Fibroblast of lung (primary cell): ENCODE results near the gene SORCS2.

Experiments
- CTCF ChIP-seq, 2 donors: IDR thresholded peaks in 1 of 2; conservative IDR thresholded peaks in 1 of 2; 1 replicate in 1 of 2; 2 replicates in 1 of 2; pipeline ENCODE4 v1.5.1; 2011 to 2012; ENCODE audit warnings: low read length in 2 of 2, control low read depth in 1 of 2, inconsistent platforms in 1 of 2, low read depth in 1 of 2, mild to moderate bottlenecking in 1 of 2
- EZH2 ChIP-seq: IDR thresholded peaks from 2 replicates; pipeline ENCODE4 v1.5.1; 2012; ENCODE audit warnings: low read length, control low read depth, mild to moderate bottlenecking; ENCODE audit errors: missing control alignments

GRCh38 chr4:7623468-7623867, 431.1 kb downstream of the SORCS2 start:
- TF ChIP-seq CTCF (conservative IDR thresholded peaks at IDR 0.05 in 1 of 2, IDR thresholded peaks at IDR 0.05 in 1 of 2; ENCODE audit: low read depth in 1 of 2, low read length in 2 of 2) (no peak), EZH2 (no peak)
